NCI-H1694 treated with DMSO at 0.1 percent for 48 hours (cell line): Measurements from ENCODE around the gene SLC40A1.

ENCODE experiments used
- DNase-seq: peaks from one replicate; lab custom pipeline; 2025; lab: John Stamatoyannopoulos, UW

The SLC40A1 gene

GRCh38 chr2:189566046-189566445 is 14.5 kb downstream of the SLC40A1 start:
- DNase-seq: no peak

GRCh38 chr2:189561371-189562038 is 19.1 kb downstream of the SLC40A1 start:
- DNase-seq: no peak

GRCh38 chr2:189560273-189560586 is 20.4 kb downstream of the SLC40A1 start:
- DNase-seq: no peak

- no peak for DNase-seq
Observed at GRCh38 chr2:189559579-189560272, 20.9 kb downstream of the SLC40A1 start.

- DNase-seq: no peak
Observed at GRCh38 chr2:189558516-189559272, 21.9 kb downstream of the SLC40A1 start.

- no peak for DNase-seq
Observed at GRCh38 chr2:189557373-189557772, 23.2 kb downstream of the SLC40A1 start.

- no peak for DNase-seq
Observed at GRCh38 chr2:189556526-189556925, 24.1 kb downstream of the SLC40A1 start.

- no peak for DNase-seq
Observed at GRCh38 chr2:189555232-189555631, 25.4 kb downstream of the SLC40A1 start.

- no peak for DNase-seq
Observed at GRCh38 chr2:189553504-189554088, 27.0 kb downstream of the SLC40A1 start.

GRCh38 chr2:189552991-189553404 is 27.6 kb downstream of the SLC40A1 start:
- no peak for DNase-seq

- no peak for DNase-seq
Observed at GRCh38 chr2:189552334-189552990, 28.1 kb downstream of the SLC40A1 start.

GRCh38 chr2:189551808-189552207 is 28.8 kb downstream of the SLC40A1 start:
- DNase-seq: no peak

- DNase-seq: no peak
Observed at GRCh38 chr2:189549449-189549832, 31.1 kb downstream of the SLC40A1 start.

- DNase-seq: no peak
Observed at GRCh38 chr2:189548666-189549448, 31.7 kb downstream of the SLC40A1 start.

GRCh38 chr2:189545418-189545817 is 35.2 kb downstream of the SLC40A1 start:
- no peak for DNase-seq

- no peak for DNase-seq
Observed at GRCh38 chr2:189544318-189545042, 36.1 kb downstream of the SLC40A1 start.

- no peak for DNase-seq
Observed at GRCh38 chr2:189543367-189543766, 37.2 kb downstream of the SLC40A1 start.

GRCh38 chr2:189542145-189542882 is 38.3 kb downstream of the SLC40A1 start:
- no peak for DNase-seq

- no peak for DNase-seq
Observed at GRCh38 chr2:189541591-189541990, 39.0 kb downstream of the SLC40A1 start.

GRCh38 chr2:189540551-189540950 is 40.0 kb downstream of the SLC40A1 start:
- DNase-seq: no peak
